HG02642 (cell line): ENCODE measurements around the gene PCDHAC2.

Source experiments
- ATAC-seq: cut with Tn5 transposase; IDR thresholded peaks from one replicate; pipeline ENCODE4 v1.9.1; 2021; ENCODE audit warnings: mild to moderate bottlenecking; ENCODE audit not compliant: unreplicated experiment, poor library complexity

The PCDHAC2 gene

GRCh38 chr5:140982083-140982716, 15.9 kb downstream of the PCDHAC2 start:
- no peak for ATAC-seq

- ATAC-seq, result no peak
Observed at GRCh38 chr5:140986117-140986521, 19.8 kb downstream of the PCDHAC2 start.

GRCh38 chr5:140988100-140988499, 21.8 kb downstream of the PCDHAC2 start:
- no peak for ATAC-seq

GRCh38 chr5:140988608-140989007, 22.3 kb downstream of the PCDHAC2 start:
- no peak for ATAC-seq

- ATAC-seq, result no peak
Observed at GRCh38 chr5:140989254-140990020, 23.2 kb downstream of the PCDHAC2 start.

- no peak for ATAC-seq
Observed at GRCh38 chr5:140992828-140993227, 26.6 kb downstream of the PCDHAC2 start.

GRCh38 chr5:140996060-140996459, 29.8 kb downstream of the PCDHAC2 start:
- no peak for ATAC-seq

- no peak for ATAC-seq
Observed at GRCh38 chr5:140998921-140999410, 32.7 kb downstream of the PCDHAC2 start.

GRCh38 chr5:141001446-141001843, 35.2 kb downstream of the PCDHAC2 start:
- ATAC-seq, result no peak

- ATAC-seq, result no peak
Observed at GRCh38 chr5:141001844-141002604, 35.7 kb downstream of the PCDHAC2 start.

GRCh38 chr5:141002605-141002965, 36.3 kb downstream of the PCDHAC2 start:
- no peak for ATAC-seq

GRCh38 chr5:141003031-141003430, 36.8 kb downstream of the PCDHAC2 start:
- no peak for ATAC-seq

- no peak for ATAC-seq
Observed at GRCh38 chr5:141003791-141004611, 37.7 kb downstream of the PCDHAC2 start.

- no peak for ATAC-seq
Observed at GRCh38 chr5:141007791-141008190, 41.5 kb downstream of the PCDHAC2 start.

GRCh38 chr5:141010047-141010793, 43.9 kb downstream of the PCDHAC2 start:
- no peak for ATAC-seq

GRCh38 chr5:141017943-141018342, 51.7 kb downstream of the PCDHAC2 start:
- ATAC-seq, result no peak
